HEK293T (cell line): ENCODE results near the gene AP5Z1.

Experiments
- HDGF ChIP-seq: fragments of 450-650 bp; IDR thresholded peaks from 2 replicates; pipeline ENCODE4 v1.6.1; 2017; ENCODE audit warnings: antibody characterized with exemption, borderline replicate concordance
- ZNF384 ChIP-seq: fragments of 450-650 bp; IDR thresholded peaks from 2 replicates; pipeline ENCODE4 v1.6.1; 2016

GRCh38 chr7:4738711-4739527, 36.5 kb upstream of the AP5Z1 start:
- TF ChIP-seq HDGF (no peak), ZNF384 (no peak)
